ENCODE results near the gene OSBPL2. TPM values are rescaled to one million over a fixed set of nuclear protein-coding genes. Genes with fewer than 3 reads are reported as not detected.

OSBPL2 gene
- total and polyA plus RNA-seq, 3 donors from 2014 or later = 48.5 to 57.2 (median 49.8) TPM

GRCh38 chr20:62287129-62287528 is 48.8 kb downstream of the OSBPL2 start:
- Histone ChIP-seq H3K9me3 (no peaks in the 10 kb centered on the region), H3K27ac (no peak overlapping the region), H3K4me3 (no peak overlapping the region), H3K27me3 (no peaks in the 10 kb centered on the region), H3K4me1 (peaks cover 17% of the 10 kb centered on the region), H3K36me3 (ENCODE audit: low read depth, missing control alignments) (no peaks in the 10 kb centered on the region)
- DNase-seq = no peak
- intact Hi-C loops (cut with DNase I; ENCODE audit: low total_unique reads) = no loop called here
- 74 to 82% methylated on average over 6 of the region's 6 CpGs for WGBS, 2 donors
- TF ChIP-seq, protein P1, sequence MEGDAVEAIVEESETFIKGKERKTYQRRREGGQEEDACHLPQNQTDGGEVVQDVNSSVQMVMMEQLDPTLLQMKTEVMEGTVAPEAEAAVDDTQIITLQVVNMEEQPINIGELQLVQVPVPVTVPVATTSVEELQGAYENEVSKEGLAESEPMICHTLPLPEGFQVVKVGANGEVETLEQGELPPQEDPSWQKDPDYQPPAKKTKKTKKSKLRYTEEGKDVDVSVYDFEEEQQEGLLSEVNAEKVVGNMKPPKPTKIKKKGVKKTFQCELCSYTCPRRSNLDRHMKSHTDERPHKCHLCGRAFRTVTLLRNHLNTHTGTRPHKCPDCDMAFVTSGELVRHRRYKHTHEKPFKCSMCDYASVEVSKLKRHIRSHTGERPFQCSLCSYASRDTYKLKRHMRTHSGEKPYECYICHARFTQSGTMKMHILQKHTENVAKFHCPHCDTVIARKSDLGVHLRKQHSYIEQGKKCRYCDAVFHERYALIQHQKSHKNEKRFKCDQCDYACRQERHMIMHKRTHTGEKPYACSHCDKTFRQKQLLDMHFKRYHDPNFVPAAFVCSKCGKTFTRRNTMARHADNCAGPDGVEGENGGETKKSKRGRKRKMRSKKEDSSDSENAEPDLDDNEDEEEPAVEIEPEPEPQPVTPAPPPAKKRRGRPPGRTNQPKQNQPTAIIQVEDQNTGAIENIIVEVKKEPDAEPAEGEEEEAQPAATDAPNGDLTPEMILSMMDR (IDR thresholded peaks at IDR 0.05) = no peak
- TF ChIP-seq POLR2A (IDR thresholded peaks at IDR 0.05) = no peak

DNA sequence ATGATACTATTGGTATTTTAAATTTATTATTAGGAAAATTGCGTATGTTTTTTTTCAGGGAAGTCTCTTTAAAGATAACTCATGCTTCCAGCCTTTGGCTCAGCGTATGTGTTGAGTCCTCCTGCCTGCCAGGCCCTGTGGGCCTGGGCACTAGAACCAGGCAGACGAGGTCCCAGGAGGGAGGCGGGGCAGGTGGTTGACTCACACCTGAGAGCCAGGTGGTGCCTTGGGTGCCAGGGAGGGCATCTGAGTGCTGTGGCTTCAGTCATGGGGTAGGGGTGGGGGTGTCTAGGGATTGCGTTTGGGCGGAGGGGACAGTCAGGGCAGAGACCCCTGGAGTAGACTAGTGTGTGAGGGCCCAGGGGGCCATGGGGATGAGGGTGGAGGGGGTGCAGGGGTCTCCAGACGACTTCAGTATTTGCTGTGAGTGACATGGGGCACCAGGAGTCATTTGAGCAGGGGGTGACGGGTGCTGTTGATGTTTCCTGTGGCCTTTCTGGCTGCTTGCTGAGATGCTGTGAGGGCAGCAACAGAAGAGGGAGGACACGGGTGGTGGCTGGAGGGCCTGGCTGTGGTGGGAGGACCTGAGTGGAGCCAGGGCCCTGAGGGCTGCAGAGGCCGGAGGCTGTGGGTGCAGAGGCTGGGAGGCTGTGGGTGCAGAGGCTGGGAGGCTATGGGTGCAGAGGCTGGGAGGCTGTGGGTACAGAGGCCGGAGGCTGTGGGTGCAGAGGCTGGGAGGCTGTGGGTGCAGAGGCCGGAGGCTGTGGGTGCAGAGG is 49.6 kb downstream of the OSBPL2 start:
- TF ChIP-seq POLR2A (IDR thresholded peaks at IDR 0.05) = no peak
- TF ChIP-seq, protein P1 (IDR thresholded peaks at IDR 0.05) = no peak
- no peaks in the 10 kb centered on the region for H3K27me3 ChIP-seq
- no peak for DNase-seq
- no peaks in the 10 kb centered on the region for H3K36me3 ChIP-seq (ENCODE audit: low read depth, missing control alignments)
- H3K27ac ChIP-seq = no peak overlapping the region
- WGBS, 2 donors = 91 to 92% methylated on average over 12 of the region's 12 CpGs
- H3K4me1 ChIP-seq = peaks cover 17% of the 10 kb centered on the region
- H3K4me3 ChIP-seq = no peak overlapping the region
- H3K9me3 ChIP-seq = no peaks in the 10 kb centered on the region
- intact Hi-C loops (cut with DNase I; ENCODE audit: low total_unique reads) = no loop called here

DNA sequence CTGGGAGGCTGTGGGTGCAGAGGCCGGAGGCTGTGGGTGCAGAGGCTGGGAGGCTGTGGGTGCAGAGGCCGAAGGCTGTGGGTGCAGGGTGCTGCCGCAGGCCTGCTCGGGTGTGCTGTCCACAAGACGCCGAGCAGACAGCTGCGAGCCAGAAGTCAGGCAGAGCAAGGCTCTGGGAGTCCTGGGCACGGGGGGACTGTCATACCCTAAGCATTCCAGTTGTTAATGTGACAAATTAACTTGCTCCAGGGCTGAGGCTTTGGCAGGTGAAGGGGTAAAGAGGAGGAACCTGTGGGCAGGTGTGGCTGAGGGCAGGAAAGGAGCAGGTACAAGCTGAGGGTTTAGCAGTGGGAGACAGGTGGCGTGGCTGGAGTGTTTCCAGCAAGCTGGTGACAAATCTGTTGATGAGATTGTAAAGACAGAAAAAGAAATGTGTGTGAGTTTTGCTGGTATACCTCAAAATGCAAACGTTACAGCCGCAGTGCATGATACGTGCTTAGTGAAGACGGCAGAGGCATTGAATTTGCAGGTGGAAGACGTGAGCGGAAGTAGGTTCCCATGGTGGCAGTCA is 50.3 kb downstream of the OSBPL2 start:
- Histone ChIP-seq H3K4me3 (no peak overlapping the region), H3K4me1 (peaks cover 22% of the 10 kb centered on the region), H3K27ac (no peak overlapping the region), H3K9me3 (no peaks in the 10 kb centered on the region), H3K27me3 (no peaks in the 10 kb centered on the region), H3K36me3 (ENCODE audit: low read depth, missing control alignments) (no peaks in the 10 kb centered on the region)
- intact Hi-C loops (cut with DNase I; ENCODE audit: low total_unique reads) = no loop called here
- 91 to 93% methylated on average over 10 to 15 of the region's 15 CpGs for WGBS, 2 donors
- DNase-seq = no peak
- no peak for TF ChIP-seq POLR2A (IDR thresholded peaks at IDR 0.05)
- TF ChIP-seq, protein P1 (IDR thresholded peaks at IDR 0.05) = no peak

DNA sequence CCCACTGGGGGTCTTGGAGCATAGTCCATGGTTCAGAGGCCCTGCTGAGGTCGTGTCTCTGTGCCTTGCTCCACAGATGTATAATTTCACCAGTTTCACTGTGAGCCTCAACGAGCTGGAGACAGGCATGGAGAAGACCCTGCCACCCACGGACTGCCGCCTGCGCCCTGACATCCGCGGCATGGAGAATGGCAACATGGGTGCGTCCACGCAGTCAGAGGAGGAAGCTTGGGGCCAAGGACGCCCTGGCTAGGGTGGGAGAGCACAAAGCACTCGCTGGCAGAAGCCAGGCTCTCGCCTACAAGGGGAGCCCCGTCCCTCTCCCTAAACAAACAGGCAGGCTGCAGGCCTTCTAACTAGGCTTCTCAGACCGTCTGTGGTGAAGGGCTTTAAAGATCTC is 50.8 kb downstream of the OSBPL2 start:
- no peaks in the 10 kb centered on the region for H3K27me3 ChIP-seq
- TF ChIP-seq POLR2A (IDR thresholded peaks at IDR 0.05) = no peak
- TF ChIP-seq, protein P1 (IDR thresholded peaks at IDR 0.05) = no peak
- WGBS, 2 donors = 84 to 85% methylated on average over 10 to 14 of the region's 14 CpGs
- no peak for DNase-seq
- H3K4me3 ChIP-seq = no peak overlapping the region
- H3K36me3 ChIP-seq (ENCODE audit: low read depth, missing control alignments) = no peaks in the 10 kb centered on the region
- no peaks in the 10 kb centered on the region for H3K9me3 ChIP-seq
- intact Hi-C loops (cut with DNase I; ENCODE audit: low total_unique reads) = no loop called here
- peaks cover 23% of the 10 kb centered on the region for H3K4me1 ChIP-seq
- H3K27ac ChIP-seq = no peak overlapping the region

All from testis (tissue), 3 donors.